Uterine smooth muscle cell (primary cell): ENCODE results near the gene CD8A. TPM values are rescaled to one million over a fixed set of nuclear protein-coding genes. Genes with fewer than 3 reads are reported as not detected.

Source experiments
- total RNA-seq: library from RNA; depleted of rRNA; stranded (reverse); fragments of >200 nt; gene quantifications from 2 replicates; pipeline ENCODE4 v1.2.3, GENCODE V29; 2014

Gene CD8A
- not detected in 2 replicates for total RNA-seq

GRCh38 chr2:86790676-86791572 is at the start of gene CD8A:
CD8A (minus strand) TSS chr2:86790913; CDS start chr2:86790825, 88 bp downstream.

Other genes starting within 250 kb of the CD8A start
- gene CHMP3, start 227.5 kb downstream of the CD8A start, total RNA-seq: 118 TPM in 2 replicates
- 11.4 and 18.0 TPM in 2 replicates for gene RNF103, start 167.0 kb downstream of the CD8A start, total RNA-seq
- gene RMND5A, start 70.6 kb downstream of the CD8A start, total RNA-seq: 12.3 and 27.6 TPM in 2 replicates
- not detected in 2 replicates for gene CD8B, start 71.0 kb upstream of the CD8A start, total RNA-seq
- gene RGPD1, start 151.2 kb upstream of the CD8A start, total RNA-seq: 0.33 and 2.9 TPM in 2 replicates
- 0.22 and 0.50 TPM in 2 replicates for gene PLGLB1, start 230.9 kb upstream of the CD8A start, total RNA-seq